NCI-H2081 (cell line): ENCODE results near the gene CAPRIN2.

Experiments used
- DNase-seq, 2 experiments: peaks; one replicate each; lab custom pipeline; 2025; lab: John Stamatoyannopoulos, UW

CAPRIN2 gene

GRCh38 chr12:30701056-30701455, 53.7 kb downstream of the CAPRIN2 start:
- no peak for DNase-seq

DNA sequence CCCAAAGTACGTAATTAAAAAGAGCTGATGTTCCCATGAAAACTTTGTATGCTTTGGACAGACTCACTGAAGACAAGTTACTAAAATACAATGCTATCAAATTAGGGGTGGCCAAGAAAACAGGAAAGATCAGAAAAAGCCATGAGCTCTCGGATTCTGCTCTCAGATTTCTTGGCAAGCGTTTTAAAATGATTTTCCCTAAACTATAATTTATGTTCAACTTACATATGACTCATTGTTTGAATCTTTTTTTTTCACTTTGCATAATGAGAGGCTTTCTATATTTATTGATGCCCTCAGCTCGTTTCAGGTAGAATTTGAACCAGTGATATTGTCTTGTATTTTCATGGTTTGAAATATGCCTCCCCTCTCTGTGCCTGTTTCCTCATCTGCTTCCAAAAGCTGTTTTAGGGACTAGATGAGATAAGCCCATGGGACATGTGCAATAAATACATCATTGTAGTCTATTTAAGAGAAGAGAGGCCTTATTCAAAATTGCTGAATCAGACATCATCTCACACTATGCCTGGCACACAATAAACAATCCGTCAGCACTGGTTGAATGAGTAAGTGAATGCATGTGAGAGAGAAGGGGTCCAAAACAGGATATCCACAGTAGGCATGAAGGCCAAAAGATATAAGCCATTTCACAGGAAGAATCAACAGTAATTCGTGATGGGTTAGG, 54.4 kb downstream of the CAPRIN2 start:
- no peak for DNase-seq

GRCh38 chr12:30698346-30698745, 56.4 kb downstream of the CAPRIN2 start:
- DNase-seq, result no peak

DNA sequence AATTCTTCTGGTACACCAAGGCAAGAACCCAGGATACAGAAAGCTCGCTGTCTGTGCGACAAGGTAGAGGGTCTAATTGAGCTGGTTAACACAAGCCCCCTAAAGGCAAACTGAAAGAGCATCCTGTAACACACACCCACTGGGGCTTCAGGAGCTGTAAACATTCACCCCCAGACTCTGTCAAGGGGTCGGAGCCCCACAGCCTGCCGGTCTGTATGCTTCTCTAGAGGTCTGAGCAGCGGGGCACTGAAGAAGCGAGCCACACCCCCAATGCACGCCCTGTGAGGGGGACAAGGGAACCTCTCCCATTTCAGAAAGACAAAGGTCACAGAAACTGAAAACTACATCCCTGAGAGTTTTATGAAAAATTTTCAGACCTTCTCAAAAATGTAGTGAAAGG, 57.8 kb downstream of the CAPRIN2 start:
- DNase-seq, result no peak

GRCh38 chr12:30696486-30696885, 58.3 kb downstream of the CAPRIN2 start:
- DNase-seq, result no peak

- DNase-seq, result no peak
Observed at GRCh38 chr12:30696103-30696408, 58.7 kb downstream of the CAPRIN2 start.

DNA sequence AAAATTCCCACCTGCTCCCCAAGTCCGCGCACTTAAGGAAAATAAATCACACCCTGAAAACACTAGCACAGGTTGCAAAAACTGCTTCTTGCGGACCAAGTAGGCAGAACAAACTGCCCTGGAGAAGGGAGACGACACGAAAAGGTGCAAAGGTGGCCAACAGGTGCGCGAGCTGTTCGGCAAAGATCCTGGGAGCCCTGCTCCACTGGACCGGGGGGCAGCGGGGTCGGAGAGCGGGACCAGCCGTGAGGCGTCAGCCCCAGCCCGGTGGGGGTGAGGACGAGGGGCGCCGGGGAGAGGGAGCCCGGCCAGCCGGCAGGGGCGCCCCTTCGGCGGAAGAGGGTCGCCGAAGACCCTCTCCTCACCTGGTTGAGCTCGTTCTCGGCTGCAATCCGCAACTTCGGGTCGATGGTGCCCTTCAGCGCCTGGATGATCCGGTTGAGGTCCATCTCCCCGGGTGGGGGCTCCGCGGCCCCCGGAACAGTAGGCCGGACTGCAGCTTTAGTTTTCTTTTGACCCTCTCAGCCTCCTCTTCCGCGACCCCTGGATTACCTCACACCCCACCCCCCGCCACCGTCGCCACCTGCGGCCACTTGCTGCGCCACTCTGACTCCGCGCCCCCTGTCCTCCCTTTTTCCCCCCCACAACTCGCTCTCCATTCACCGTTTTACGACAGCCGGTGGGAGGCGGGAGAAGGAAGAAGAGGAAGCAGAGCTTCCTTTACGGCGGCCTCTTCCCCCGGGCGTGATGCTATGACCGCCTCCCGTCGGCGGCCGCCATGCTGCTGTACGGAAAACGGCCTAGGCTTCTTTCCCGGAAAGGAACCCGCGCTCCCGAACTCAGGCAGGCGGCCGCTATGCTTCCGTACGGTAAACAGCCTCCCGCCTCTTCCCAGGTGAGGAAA, 59.3 kb downstream of the CAPRIN2 start, which contains the start of gene IPO8:
Gene IPO8, minus strand, starts transcription at position 671 of the 904 bp plus-strand sequence. Its CDS starts 222 bp downstream, at position 449.
- peak; percentile 87 to 93 for DNase-seq

GRCh38 chr12:30694412-30695198, 60.1 kb downstream of the CAPRIN2 start:
- DNase-seq, result peak; percentile 21 to 50

- no peak for DNase-seq
Observed at GRCh38 chr12:30692470-30692869, 62.3 kb downstream of the CAPRIN2 start.

DNA sequence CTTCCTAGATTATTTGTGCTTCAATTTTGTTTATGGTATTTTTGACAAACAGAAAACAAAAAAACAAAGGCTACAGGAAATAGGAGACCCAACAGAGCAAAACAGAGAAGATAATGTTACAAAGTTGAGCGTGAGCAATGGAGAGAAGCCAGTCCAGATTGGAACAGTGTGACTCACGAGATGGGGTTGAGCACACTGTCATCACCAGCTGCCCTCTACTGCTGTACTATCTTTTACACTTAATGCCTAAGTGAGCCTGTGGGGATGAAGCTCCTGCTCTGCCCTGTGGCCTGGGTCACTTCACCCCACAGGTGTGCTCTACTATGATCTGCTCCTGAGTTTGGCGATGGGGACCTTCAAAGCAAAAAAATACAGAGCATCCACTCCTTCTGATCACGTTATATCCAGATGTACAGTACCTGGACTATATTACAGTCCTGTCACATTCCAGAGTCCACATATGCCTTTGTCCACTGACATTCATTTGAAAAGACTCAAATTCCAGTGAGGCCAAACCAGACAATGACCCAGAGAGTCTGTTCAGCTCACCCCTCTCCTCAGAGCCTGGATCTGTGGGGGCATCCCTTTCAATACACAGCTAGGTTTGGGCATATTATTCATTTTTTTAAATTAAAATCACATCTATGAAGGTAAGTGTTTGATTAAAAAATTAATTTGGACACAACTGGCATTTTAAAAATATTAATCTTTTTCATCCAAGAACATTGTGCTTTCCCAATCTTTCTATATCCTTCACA, 63.5 kb downstream of the CAPRIN2 start:
- no peak for DNase-seq

DNA sequence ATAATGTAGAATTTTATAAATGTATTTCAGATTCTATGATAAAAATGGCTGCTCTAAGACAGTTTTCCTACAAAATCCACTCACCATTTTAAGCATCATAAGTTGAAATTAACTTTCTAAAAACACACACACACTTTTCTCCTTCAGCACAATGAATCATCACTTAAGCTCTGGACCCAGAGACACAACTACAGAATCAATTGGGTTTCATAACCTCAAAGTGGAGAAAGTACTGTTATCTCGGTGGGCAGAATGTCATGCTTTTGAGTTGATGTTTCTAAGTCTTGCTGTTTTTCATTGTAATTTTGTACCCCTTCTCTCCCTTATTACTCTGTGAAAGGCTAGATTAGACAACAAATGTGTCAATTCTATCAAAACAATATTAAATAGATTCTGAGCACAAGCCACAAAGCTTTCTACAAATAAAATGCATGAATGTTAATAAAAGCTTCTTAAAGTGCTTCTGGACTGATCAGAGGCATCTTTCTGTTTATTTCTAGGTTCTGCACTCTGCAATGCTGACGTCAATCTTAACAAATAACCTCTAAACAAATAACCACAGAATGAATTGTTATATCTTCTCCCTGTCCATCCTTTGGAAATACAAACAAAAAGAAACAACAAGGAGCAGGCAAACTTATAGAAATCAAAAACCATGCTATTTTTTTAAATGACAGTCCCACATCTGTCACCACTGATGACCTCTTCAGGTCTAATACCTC, 67.3 kb downstream of the CAPRIN2 start:
- no peak for DNase-seq

- no peak for DNase-seq
Observed at GRCh38 chr12:30679241-30679640, 75.5 kb downstream of the CAPRIN2 start.

DNA sequence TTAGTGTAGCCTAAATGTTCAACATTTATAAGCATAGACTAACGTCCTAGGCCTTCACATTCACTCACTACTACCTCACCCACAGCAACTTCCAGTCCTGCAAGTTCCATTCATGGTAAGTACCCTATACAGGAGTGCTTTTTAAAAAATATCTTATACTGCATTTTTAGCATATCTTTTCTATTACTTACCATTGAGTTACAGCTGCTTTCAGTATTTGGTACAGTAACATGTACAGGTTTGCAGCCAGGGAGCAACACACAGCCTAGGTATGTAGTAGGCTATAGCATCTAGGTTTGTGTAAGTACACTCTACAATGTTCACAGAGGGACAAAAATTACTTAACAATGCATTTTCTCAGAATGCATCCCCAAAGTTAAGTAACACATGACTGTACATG, 76.5 kb downstream of the CAPRIN2 start:
- DNase-seq, result no peak

DNA sequence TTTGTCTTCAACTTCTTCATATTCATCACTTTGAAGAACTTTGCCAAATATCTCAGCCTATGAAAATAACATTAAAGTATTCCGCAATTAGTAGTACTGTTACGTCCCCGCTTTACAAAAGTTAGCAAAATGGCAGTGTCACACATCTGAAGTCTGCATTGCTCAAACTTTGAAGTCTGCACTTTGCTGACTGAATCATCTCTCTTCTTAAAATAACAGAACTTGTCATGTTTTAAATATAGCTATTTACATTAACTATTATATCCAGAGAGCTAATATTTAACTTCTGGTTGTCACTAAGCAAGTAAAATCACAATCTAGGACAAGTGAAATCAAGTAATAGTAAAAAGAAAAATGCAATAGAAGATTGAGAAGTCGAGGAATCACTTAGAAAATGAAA, 93.5 kb downstream of the CAPRIN2 start:
- DNase-seq, result no peak
